ENCODE results near the gene HIPK4.

- TF ChIP-seq CTCF (IDR thresholded peaks at IDR 0.05; ENCODE audit: low read depth, low read length, missing input control), result no peak
- TF ChIP-seq NR2F2 (IDR thresholded peaks at IDR 0.05), result no peak
- TF ChIP-seq EGR1 (IDR thresholded peaks at IDR 0.05; ENCODE audit: low read depth in 2 of 2), result no peak
- no peak for TF ChIP-seq GABPA (IDR thresholded peaks at IDR 0.05 in 1 of 2, conservative IDR thresholded peaks at IDR 0.05 in 1 of 2)
- no peak for TF ChIP-seq HNF4G (IDR thresholded peaks at IDR 0.05)
- TF ChIP-seq JUND (IDR thresholded peaks at IDR 0.05), result no peak
- no peak for TF ChIP-seq SP1 (IDR thresholded peaks at IDR 0.05)
- TF ChIP-seq FOXA1 (IDR thresholded peaks at IDR 0.05), result no peak
- TF ChIP-seq YY1 (IDR thresholded peaks at IDR 0.05), result no peak
- no peak for TF ChIP-seq RXRA (IDR thresholded peaks at IDR 0.05)
Observed at GRCh38 chr19:40357640-40358039, 32.3 kb downstream of the HIPK4 start.

Data from liver (tissue), 3 donors.